HG03159 (cell line): ENCODE measurements around the gene CHN2.

Experiments used
- ATAC-seq: cut with Tn5 transposase; IDR thresholded peaks from one replicate; pipeline ENCODE4 v1.9.1; 2021; ENCODE audit warnings: mild to moderate bottlenecking, moderate library complexity; ENCODE audit not compliant: unreplicated experiment

Gene CHN2

GRCh38 chr7:29194594-29195427, at the start of gene CHN2:
Gene CHN2, plus strand, starts transcription at chr7:29194775.
- ATAC-seq = peak; percentile 49

DNA sequence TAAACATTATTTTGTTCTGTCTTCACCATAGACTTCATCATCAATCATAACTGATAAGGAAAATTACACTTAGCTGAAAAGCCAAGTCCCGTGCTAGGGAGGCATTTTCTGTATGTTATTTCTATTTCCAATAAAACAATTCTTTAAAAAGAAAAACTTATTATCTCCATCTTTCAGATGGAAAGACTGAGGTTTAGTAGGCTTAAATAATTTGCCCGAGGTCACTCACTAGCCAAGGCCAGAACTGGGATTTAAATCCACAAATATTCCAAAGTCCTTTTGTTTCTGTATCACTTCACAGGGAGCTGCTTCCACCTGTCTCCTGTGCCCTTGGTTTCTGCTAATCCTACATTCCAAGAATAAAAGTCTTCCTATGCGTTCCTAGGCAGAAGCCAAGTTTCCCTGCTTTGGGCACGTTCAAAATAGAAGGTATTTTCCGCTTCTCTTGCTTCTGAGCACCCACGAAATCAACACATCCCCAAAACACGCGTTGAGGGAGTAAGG, 49.0 kb upstream of the CHN2 start:
- ATAC-seq = no peak

DNA sequence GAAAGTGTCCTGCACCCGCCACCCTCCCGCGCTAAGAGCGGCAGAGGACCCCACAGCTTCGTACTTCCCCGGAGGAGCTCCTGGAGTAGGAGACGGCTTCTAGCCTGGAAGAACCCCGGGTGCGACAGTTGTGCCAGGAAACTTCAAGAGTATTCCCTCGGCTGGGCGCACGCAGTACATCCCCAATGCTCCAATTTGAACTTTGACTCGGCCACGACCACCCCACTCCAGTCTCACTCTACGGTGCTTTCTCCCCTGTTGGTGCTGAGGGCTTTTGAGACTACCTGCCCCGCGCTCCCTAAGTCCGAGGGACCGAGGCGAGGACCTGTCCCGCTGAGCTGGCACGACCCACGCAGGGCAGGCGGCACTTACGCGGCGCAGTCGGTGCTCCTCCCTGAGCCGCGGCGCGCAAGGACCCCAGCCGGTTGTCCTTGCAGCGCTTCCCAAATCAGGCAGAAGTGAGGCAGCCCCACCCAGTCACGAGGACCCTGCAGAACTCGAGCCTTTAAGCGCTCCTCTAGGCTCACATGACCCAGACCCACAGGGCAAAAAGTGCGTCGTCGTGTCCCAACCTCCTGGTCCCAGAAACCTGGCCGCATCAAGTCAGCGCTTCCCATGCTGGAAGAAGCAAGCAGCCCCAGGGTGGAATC, 48.4 kb upstream of the CHN2 start, which contains the start of gene CPVL:
TSS of gene CPVL (minus strand) at position 481 of the 650 bp plus-strand sequence. CDS start 25,476 bp downstream, outside the sequence.
- ATAC-seq = no peak

- no peak for ATAC-seq
Measured at GRCh38 chr7:29146888-29147609, 47.5 kb upstream of the CHN2 start.

GRCh38 chr7:29147821-29148220, 46.8 kb upstream of the CHN2 start:
- ATAC-seq = no peak

DNA sequence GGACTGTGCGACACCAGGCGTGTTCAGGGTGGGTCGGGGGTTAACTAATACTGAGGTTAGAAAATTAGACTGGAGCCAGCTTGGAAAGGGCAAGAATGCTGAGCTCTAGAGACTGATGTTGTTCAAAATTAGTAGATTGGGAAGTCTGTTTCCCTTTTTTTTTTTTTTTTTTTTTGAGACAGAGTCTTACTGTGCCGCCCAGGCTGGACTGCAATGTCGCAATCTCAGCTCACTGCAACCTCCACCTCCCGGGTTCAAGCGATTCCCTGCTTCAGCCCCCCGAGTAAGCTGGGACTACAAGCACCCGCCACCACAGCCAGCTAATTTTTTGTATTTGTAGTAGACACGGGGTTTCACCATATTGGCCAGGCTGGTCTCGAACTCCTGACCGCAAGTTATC, 45.5 kb upstream of the CHN2 start:
- ATAC-seq = no peak

DNA sequence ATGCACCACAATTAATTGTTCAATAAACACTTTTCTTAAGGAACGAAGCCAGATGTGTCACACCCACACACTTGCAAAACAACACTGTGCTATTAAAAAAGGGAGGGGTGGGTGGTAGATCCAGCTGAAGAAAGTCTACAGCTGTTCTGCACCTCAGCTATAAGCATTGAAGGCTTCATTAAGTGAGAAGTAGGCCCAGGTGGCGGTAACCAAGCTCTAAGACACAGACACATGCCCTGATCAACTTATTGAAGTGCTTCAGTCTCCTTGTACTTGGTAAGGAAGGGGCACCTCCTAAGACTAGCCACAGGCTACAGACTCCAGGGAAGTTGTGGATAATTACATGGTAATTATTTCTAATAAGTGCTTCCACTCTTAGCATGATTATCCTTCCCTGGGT, 43.7 kb upstream of the CHN2 start:
- no peak for ATAC-seq

DNA sequence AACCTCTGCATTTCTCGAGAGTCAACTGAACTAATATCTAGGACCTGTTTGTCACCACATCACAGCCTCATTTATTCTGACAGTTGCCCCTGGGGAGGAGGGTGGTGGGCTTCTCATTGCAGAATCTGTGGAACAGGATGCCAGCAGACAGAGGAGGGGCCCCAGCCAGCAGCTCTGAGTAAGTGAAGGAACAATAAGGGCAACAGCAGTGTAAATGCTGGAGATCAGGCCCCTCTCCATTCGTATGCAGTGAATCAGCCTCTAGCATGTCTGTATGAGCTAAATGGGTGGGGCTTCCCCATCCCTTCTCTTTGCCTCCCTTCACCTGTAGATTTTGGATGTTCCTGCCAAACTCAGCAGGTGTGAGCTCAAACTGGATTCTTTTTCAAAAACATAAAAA, 40.5 kb upstream of the CHN2 start:
- ATAC-seq = no peak

- no peak for ATAC-seq
Measured at GRCh38 chr7:29156907-29157452, 37.6 kb upstream of the CHN2 start.

DNA sequence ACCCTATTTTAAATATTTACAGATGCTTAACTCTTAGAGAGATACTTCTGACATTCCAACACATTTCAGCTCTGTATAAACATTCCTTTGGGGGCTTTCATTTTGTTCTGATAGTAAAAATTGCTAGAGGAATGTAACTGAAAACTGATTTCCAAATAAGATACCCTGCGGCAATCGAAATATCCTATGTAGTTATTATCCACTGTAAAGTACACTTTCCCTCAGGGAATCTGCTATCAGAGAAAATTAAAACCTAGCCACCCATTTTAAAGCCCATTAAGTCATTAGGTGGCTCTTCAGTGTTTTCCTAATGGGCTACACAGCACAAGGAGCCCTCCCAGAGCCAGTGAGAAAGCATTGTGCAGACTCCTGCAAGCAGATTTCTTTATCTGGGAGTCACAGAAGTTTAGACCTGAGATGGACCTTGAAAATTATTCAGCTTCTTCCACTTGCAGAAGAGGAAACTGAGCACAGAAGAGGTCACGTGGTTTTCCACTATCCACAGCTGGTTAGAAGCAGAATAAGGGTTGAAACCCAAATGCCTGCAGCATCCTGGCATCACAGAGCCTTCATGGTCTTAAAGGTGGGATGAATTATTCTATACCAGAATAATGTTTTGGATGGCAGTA, 35.7 kb upstream of the CHN2 start:
- ATAC-seq = no peak

DNA sequence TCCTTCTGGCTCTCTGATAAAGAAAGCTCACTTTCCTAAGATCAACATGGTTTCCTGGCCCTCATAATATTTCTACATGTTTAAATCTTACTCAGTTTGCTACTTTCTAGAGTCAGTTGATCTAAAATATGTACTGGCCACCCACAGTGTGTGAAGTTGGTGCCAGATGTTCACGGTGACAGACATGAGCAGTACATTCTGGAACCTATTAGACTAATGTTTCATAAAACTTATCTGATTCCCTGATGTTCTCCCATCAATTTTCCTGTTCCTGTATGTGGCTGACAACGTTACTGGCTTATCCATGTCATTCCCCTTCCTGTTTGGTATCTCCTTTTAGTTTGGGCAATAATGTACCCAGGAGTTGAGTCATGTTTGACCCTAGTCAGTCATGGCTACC, 34.5 kb upstream of the CHN2 start:
- no peak for ATAC-seq

- ATAC-seq = no peak
Measured at GRCh38 chr7:29161231-29161630, 33.3 kb upstream of the CHN2 start.

- ATAC-seq = no peak
Measured at GRCh38 chr7:29162577-29162976, 32.0 kb upstream of the CHN2 start.

- ATAC-seq = no peak
Measured at GRCh38 chr7:29163854-29164253, 30.7 kb upstream of the CHN2 start.

GRCh38 chr7:29167721-29168120, 26.9 kb upstream of the CHN2 start:
- no peak for ATAC-seq

DNA sequence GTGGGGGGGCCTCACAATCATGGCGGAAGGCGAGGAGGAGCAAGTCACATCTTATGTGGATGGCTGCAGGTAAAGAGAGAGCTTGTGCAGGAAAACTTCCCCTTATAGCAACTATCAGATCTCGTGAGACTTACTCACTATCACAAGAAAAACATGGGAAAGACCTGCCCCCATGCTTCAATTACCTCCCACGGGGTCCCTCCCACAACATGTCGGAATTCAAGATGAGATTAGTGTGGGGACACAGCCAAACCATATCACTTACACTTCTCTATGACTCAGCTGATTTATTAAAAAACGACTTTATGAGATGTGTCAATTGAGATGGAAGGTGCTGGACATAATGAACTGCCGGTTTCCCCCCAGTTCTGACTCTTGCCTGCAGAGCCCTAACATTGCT, 23.8 kb upstream of the CHN2 start:
- no peak for ATAC-seq

GRCh38 chr7:29173458-29173857, 21.1 kb upstream of the CHN2 start:
- no peak for ATAC-seq

DNA sequence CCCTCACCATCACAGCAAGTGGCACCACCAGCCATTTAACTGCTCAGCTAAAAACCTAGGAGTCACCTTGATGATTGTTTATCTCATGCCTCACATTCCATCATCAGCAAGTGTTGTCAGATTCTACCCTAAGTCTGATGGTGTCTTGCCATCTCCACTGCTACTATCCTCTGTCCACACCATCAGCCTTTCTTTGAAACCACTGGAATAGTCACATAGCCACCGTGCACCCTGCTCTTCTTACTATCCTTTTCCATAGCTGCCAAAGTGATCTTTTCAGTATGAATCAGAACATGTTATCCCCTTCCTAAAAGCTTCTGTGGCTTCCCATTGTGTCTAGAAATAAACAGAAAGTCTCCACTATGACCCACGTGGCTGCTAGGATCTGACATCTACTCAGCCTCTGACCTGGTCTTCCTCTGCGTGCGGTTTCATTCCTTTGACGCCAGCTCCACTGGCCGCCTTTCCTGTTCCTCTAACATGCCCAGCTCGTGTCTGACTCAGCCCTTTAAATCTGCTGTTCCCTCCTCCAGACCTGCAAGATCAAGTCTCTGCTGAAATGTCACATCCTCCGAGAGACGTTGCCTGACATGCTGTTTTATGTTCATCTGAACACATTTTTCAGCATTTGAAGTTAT, 16.5 kb upstream of the CHN2 start:
- ATAC-seq = no peak

DNA sequence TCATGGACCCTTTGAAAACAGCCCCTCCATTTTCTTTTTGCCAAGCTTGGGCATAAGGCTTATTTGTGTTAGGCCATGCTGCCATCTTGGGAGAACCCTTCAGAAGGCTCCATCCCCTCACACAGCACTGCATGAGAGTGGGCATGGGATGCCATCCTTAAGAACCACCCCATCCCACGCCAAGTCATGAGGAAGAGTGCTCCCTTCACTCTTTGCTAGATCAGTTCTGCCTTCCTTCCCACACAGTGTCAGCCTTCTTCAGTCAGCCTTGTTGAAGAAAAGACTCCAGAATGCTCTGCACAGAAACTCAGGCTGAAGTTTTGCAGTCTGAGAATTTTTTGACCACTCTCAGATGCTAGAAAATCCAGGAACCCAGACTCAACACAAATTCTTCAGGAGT, 15.5 kb upstream of the CHN2 start:
- no peak for ATAC-seq

GRCh38 chr7:29184599-29184998, 10.0 kb upstream of the CHN2 start:
- ATAC-seq = no peak
